ENCODE results near the gene OR10G3.
A peak's percentile ranks its signal among the peaks of the same experiment; 100 is the strongest.

OR10G3 gene

GRCh38 chr14:21535545-21536417 is 44.1 kb downstream of the OR10G3 start:
- DNase-seq (ENCODE audit: low spot score) = no peak

GRCh38 chr14:21534576-21534975 is 45.3 kb downstream of the OR10G3 start:
- no peak for DNase-seq (ENCODE audit: low spot score)

- no peak for DNase-seq (ENCODE audit: low spot score)
Observed at GRCh38 chr14:21533294-21533693, 46.6 kb downstream of the OR10G3 start.

- DNase-seq (ENCODE audit: low spot score) = no peak
Observed at GRCh38 chr14:21529515-21529914, 50.4 kb downstream of the OR10G3 start.

GRCh38 chr14:21528381-21529348 is 51.2 kb downstream of the OR10G3 start:
- no peak for DNase-seq (ENCODE audit: low spot score)

GRCh38 chr14:21527318-21527679 is 52.6 kb downstream of the OR10G3 start:
- no peak for DNase-seq (ENCODE audit: low spot score)

GRCh38 chr14:21526672-21527317 is 53.1 kb downstream of the OR10G3 start:
- no peak for DNase-seq (ENCODE audit: low spot score)

GRCh38 chr14:21525962-21526671 is 53.8 kb downstream of the OR10G3 start, which contains the start of gene SALL2:
SALL2 (minus strand) TSS chr14:21526346; CDS start chr14:21526127, 219 bp downstream.
- DNase-seq (ENCODE audit: low spot score) = peak; percentile 46

GRCh38 chr14:21525571-21525961 is 54.3 kb downstream of the OR10G3 start:
- no peak for DNase-seq (ENCODE audit: low spot score)

- DNase-seq (ENCODE audit: low spot score) = no peak
Observed at GRCh38 chr14:21524575-21525490, 55.0 kb downstream of the OR10G3 start.

- DNase-seq (ENCODE audit: low spot score) = no peak
Observed at GRCh38 chr14:21523203-21523602, 56.7 kb downstream of the OR10G3 start.

- no peak for DNase-seq (ENCODE audit: low spot score)
Observed at GRCh38 chr14:21521501-21521900, 58.4 kb downstream of the OR10G3 start.

GRCh38 chr14:21520767-21521166 is 59.1 kb downstream of the OR10G3 start:
- no peak for DNase-seq (ENCODE audit: low spot score)

- DNase-seq (ENCODE audit: low spot score) = no peak
Observed at GRCh38 chr14:21518725-21519124, 61.2 kb downstream of the OR10G3 start.

All from SW480 (cell line).